ENCODE measurements around the gene RABAC1. TPM values are rescaled to one million over a fixed set of nuclear protein-coding genes. Genes with fewer than 3 reads are reported as not detected.
A peak's percentile ranks its signal among the peaks of the same experiment; 100 is the strongest.

The RABAC1 gene
- total and polyA plus RNA-seq, 3 experiments from 2014 or later, result 74.7 to 220 (median 83.3) TPM

GRCh38 chr19:41928754-41929535, 30.2 kb downstream of the RABAC1 start:
- Histone ChIP-seq H3K27me3 (ENCODE audit: insufficient read depth, low read length, poor library complexity, severe bottlenecking) (no peaks in the 10 kb centered on the region), H3K4me1 (ENCODE audit: insufficient read depth, low read length) (peaks cover 30% of the 10 kb centered on the region), H3K4me3 (ENCODE audit: low read length) (peak overlapping the region; percentile 75), H3K27ac (ENCODE audit: low read depth, low read length) (peak overlapping the region; percentile 53), H3K36me3 (ENCODE audit: insufficient read depth, low read length) (no peaks in the 10 kb centered on the region), H3K9me3 (ENCODE audit: low read length) (no peaks in the 10 kb centered on the region)
- Mint-ChIP-seq H3K27ac (peak overlapping the region; percentile 48 to 92 (median 73)), H3K36me3 (peaks cover 0 to 5% (median 0%) of the 10 kb centered on the region in 3 donors), H3K27me3 (peaks cover 0 to 1% of the 10 kb centered on the region in 2 donors), H3K4me3 (peak overlapping the region; percentile 86 to 94 (median 88)), H3K4me1 (peaks cover 27 to 33% (median 32%) of the 10 kb centered on the region in 3 donors), H3K9me3 (no peaks in the 10 kb centered on the region)
- CTCF ChIA-PET, result interaction anchor here (1.0 to 5.1 kb wide), 6 partner anchors 16 to 69 kb away, joined by 3 to 30 read pairs (median 4); partner anchors contain the start of gene RPS19
- POLR2A ChIA-PET, result interaction anchor here (0.7 to 1.6 kb wide), 8 partner anchors 16 to 69 kb away, joined by 3 to 8 read pairs (median 5); partner anchors contain the start of gene RPS19
- peak in 1 of 5 donors; percentile 58 for DNase-seq

- Mint-ChIP-seq H3K9me3 (no peaks in the 10 kb centered on the region), H3K36me3 (peaks cover 0 to 5% (median 0%) of the 10 kb centered on the region in 3 donors), H3K4me1 (peaks cover 24 to 30% (median 28%) of the 10 kb centered on the region in 3 donors), H3K4me3 (peak within 1 kb of the TSS; percentile 86 to 94 (median 88)), H3K27ac (peak within 1 kb of the TSS; percentile 66 to 92 (median 86)), H3K27me3 (peaks cover 2 to 4% of the 10 kb centered on the region in 2 donors)
- peaks cover 29% of the 10 kb centered on the region for H3K4me1 ChIP-seq (ENCODE audit: insufficient read depth, low read length)
- H3K27me3 ChIP-seq (ENCODE audit: insufficient read depth, low read length, poor library complexity, severe bottlenecking), result no peaks in the 10 kb centered on the region
- ChIA-PET CTCF (interaction anchor here (1.0 to 5.1 kb wide), 3 partner anchors 17 to 55 kb away, joined by 3 to 30 read pairs (median 4); no protein-coding TSS in a partner anchor), POLR2A (interaction anchor here (0.7 to 1.4 kb wide), 6 partner anchors 31 to 69 kb away, joined by 3 to 6 read pairs (median 4); partner anchors contain the start of gene RPS19)
- no peaks in the 10 kb centered on the region for H3K9me3 ChIP-seq (ENCODE audit: low read length)
- peak within 1 kb of the TSS; percentile 75 for H3K4me3 ChIP-seq (ENCODE audit: low read length)
- DNase-seq, result peak in 1 of 5 donors; percentile 50
- H3K36me3 ChIP-seq (ENCODE audit: insufficient read depth, low read length), result no peaks in the 10 kb centered on the region
- peak within 1 kb of the TSS; percentile 53 for H3K27ac ChIP-seq (ENCODE audit: low read depth, low read length)
These were observed 30.9 kb downstream of the RABAC1 start, which contains the start of gene ERFL for GRCh38 chr19:41928221-41928683. Gene ERFL (minus strand): TSS chr19:41928449. CDS start chr19:41912919, 15,530 bp downstream.

GRCh38 chr19:41927497-41928192, 31.5 kb downstream of the RABAC1 start:
- CTCF ChIA-PET, result interaction anchor here (1.0 to 5.1 kb wide), 3 partner anchors 18 to 54 kb away, joined by 3 to 30 read pairs (median 4); no protein-coding TSS in a partner anchor
- H3K9me3 ChIP-seq (ENCODE audit: low read length), result no peaks in the 10 kb centered on the region
- H3K36me3 Mint-ChIP-seq, result peaks cover 0 to 5% (median 0%) of the 10 kb centered on the region in 3 donors
- peaks cover 5 to 6% of the 10 kb centered on the region in 2 donors for H3K27me3 Mint-ChIP-seq
- no peaks in the 10 kb centered on the region for H3K9me3 Mint-ChIP-seq
- peak overlapping the region in 2 of 8 donors; percentile 77 to 90 for H3K27ac Mint-ChIP-seq
- H3K36me3 ChIP-seq (ENCODE audit: insufficient read depth, low read length), result no peaks in the 10 kb centered on the region
- H3K4me1 Mint-ChIP-seq, result peaks cover 27 to 33% (median 27%) of the 10 kb centered on the region in 3 donors
- H3K4me1 ChIP-seq (ENCODE audit: insufficient read depth, low read length), result peaks cover 29% of the 10 kb centered on the region
- H3K27ac ChIP-seq (ENCODE audit: low read depth, low read length), result no peak overlapping the region
- H3K4me3 ChIP-seq (ENCODE audit: low read length), result peak overlapping the region; percentile 75
- POLR2A ChIA-PET, result interaction anchor here (0.7 to 1.4 kb wide), 5 partner anchors 30 to 68 kb away, joined by 3 to 6 read pairs (median 4); partner anchors contain the start of gene RPS19
- H3K27me3 ChIP-seq (ENCODE audit: insufficient read depth, low read length, poor library complexity, severe bottlenecking), result no peaks in the 10 kb centered on the region
- H3K4me3 Mint-ChIP-seq, result peak overlapping the region in 6 of 7 donors; percentile 41 to 93 (median 86)
- DNase-seq, result peak in 2 of 5 donors; percentile 25 to 65

- Mint-ChIP-seq H3K9me3 (no peaks in the 10 kb centered on the region), H3K27me3 (peaks cover 10 to 11% of the 10 kb centered on the region in 2 donors), H3K4me3 (no peak overlapping the region), H3K4me1 (peaks cover 30 to 37% (median 30%) of the 10 kb centered on the region in 3 donors), H3K27ac (no peak overlapping the region), H3K36me3 (peaks cover 0 to 5% (median 0%) of the 10 kb centered on the region in 3 donors)
- CTCF ChIA-PET, result interaction anchor here (5.1 kb wide), 1 partner anchor 53 kb away, joined by 30 read pairs; no protein-coding TSS in a partner anchor
- peak in 1 of 5 donors; percentile 36 for DNase-seq
- Histone ChIP-seq H3K36me3 (ENCODE audit: insufficient read depth, low read length) (no peaks in the 10 kb centered on the region), H3K9me3 (ENCODE audit: low read length) (no peaks in the 10 kb centered on the region), H3K4me3 (ENCODE audit: low read length) (no peak overlapping the region), H3K27ac (ENCODE audit: low read depth, low read length) (no peak overlapping the region), H3K4me1 (ENCODE audit: insufficient read depth, low read length) (peaks cover 29% of the 10 kb centered on the region), H3K27me3 (ENCODE audit: insufficient read depth, low read length, poor library complexity, severe bottlenecking) (no peaks in the 10 kb centered on the region)
- POLR2A ChIA-PET, result interaction anchor here (1.4 kb wide), 1 partner anchor 39 kb away, joined by 3 read pairs; no protein-coding TSS in a partner anchor
These were observed 32.2 kb downstream of the RABAC1 start for GRCh38 chr19:41926763-41927496.

- DNase-seq, result peak in 1 of 5 donors; percentile 47
- Mint-ChIP-seq H3K4me3 (no peak overlapping the region), H3K9me3 (no peaks in the 10 kb centered on the region), H3K36me3 (peaks cover 0 to 5% (median 0%) of the 10 kb centered on the region in 3 donors), H3K27ac (no peak overlapping the region), H3K4me1 (peaks cover 30 to 40% (median 31%) of the 10 kb centered on the region in 3 donors), H3K27me3 (peaks cover 11 to 15% of the 10 kb centered on the region in 2 donors)
- no peak overlapping the region for H3K27ac ChIP-seq (ENCODE audit: low read depth, low read length)
- no peaks in the 10 kb centered on the region for H3K9me3 ChIP-seq (ENCODE audit: low read length)
- H3K27me3 ChIP-seq (ENCODE audit: insufficient read depth, low read length, poor library complexity, severe bottlenecking), result no peaks in the 10 kb centered on the region
- H3K36me3 ChIP-seq (ENCODE audit: insufficient read depth, low read length), result no peaks in the 10 kb centered on the region
- ChIA-PET POLR2A (no interaction called here), CTCF (interaction anchor here (1.4 kb wide), 1 partner anchor 40 kb away, joined by 5 read pairs; no protein-coding TSS in a partner anchor)
- H3K4me3 ChIP-seq (ENCODE audit: low read length), result no peak overlapping the region
- H3K4me1 ChIP-seq (ENCODE audit: insufficient read depth, low read length), result peaks cover 31% of the 10 kb centered on the region
These were observed 32.9 kb downstream of the RABAC1 start for GRCh38 chr19:41926028-41926762.

GRCh38 chr19:41925208-41926003, 33.7 kb downstream of the RABAC1 start:
- Mint-ChIP-seq H3K4me1 (peaks cover 26 to 33% (median 26%) of the 10 kb centered on the region in 3 donors), H3K4me3 (no peak overlapping the region), H3K27ac (no peak overlapping the region), H3K36me3 (peaks cover 0 to 5% (median 0%) of the 10 kb centered on the region in 3 donors), H3K9me3 (no peaks in the 10 kb centered on the region), H3K27me3 (peaks cover 11 to 16% of the 10 kb centered on the region in 2 donors)
- no peaks in the 10 kb centered on the region for H3K27me3 ChIP-seq (ENCODE audit: insufficient read depth, low read length, poor library complexity, severe bottlenecking)
- ChIA-PET POLR2A (no interaction called here), CTCF (interaction anchor here (0.9 to 1.4 kb wide), 2 partner anchors 39 to 41 kb away, joined by 5 read pairs; no protein-coding TSS in a partner anchor)
- H3K36me3 ChIP-seq (ENCODE audit: insufficient read depth, low read length), result no peaks in the 10 kb centered on the region
- no peak overlapping the region for H3K4me3 ChIP-seq (ENCODE audit: low read length)
- H3K27ac ChIP-seq (ENCODE audit: low read depth, low read length), result no peak overlapping the region
- H3K4me1 ChIP-seq (ENCODE audit: insufficient read depth, low read length), result peaks cover 27% of the 10 kb centered on the region
- no peak for DNase-seq
- no peaks in the 10 kb centered on the region for H3K9me3 ChIP-seq (ENCODE audit: low read length)

All from CD8-positive, alpha-beta memory T cell (primary cell).